ENCODE measurements around the gene SLC25A1.
"Not testable (repeated sequence)": the region's sequence is repeated elsewhere in the genome, so short reads cannot be mapped to it uniquely, and the experiment has no call there.

Gene SLC25A1

GRCh38 chr22:19164425-19164824, 14.1 kb downstream of the SLC25A1 start:
- no peak for DNase-seq (ENCODE audit: low read depth)
- TF ChIP-seq CTCF (IDR thresholded peaks at IDR 0.05; ENCODE audit: control insufficient read depth, extremely low read depth, insufficient read depth): no peak
- H3K4me3 ChIP-seq (ENCODE audit: low read depth, low read length): no peak overlapping the region

GRCh38 chr22:19158649-19159048, 19.9 kb downstream of the SLC25A1 start:
- not testable (repeated sequence) for DNase-seq (ENCODE audit: low read depth); H3K4me3 ChIP-seq (ENCODE audit: low read depth, low read length)

- not testable (repeated sequence) for DNase-seq (ENCODE audit: low read depth); H3K4me3 ChIP-seq (ENCODE audit: low read depth, low read length)
Measured at GRCh38 chr22:19156109-19156508, 22.4 kb downstream of the SLC25A1 start.

GRCh38 chr22:19152942-19153883, 25.3 kb downstream of the SLC25A1 start:
- no peak overlapping the region for H3K4me3 ChIP-seq (ENCODE audit: low read depth, low read length)
- DNase-seq (ENCODE audit: low read depth): no peak
- TF ChIP-seq CTCF (IDR thresholded peaks at IDR 0.05; ENCODE audit: control insufficient read depth, extremely low read depth, insufficient read depth): no peak

GRCh38 chr22:19151329-19152191, 27.0 kb downstream of the SLC25A1 start:
- no peak for DNase-seq (ENCODE audit: low read depth)
- no peak overlapping the region for H3K4me3 ChIP-seq (ENCODE audit: low read depth, low read length)
- TF ChIP-seq CTCF (IDR thresholded peaks at IDR 0.05; ENCODE audit: control insufficient read depth, extremely low read depth, insufficient read depth): no peak

- no peak for DNase-seq (ENCODE audit: low read depth)
- no peak for TF ChIP-seq CTCF (IDR thresholded peaks at IDR 0.05; ENCODE audit: control insufficient read depth, extremely low read depth, insufficient read depth)
- H3K4me3 ChIP-seq (ENCODE audit: low read depth, low read length): no peak overlapping the region
Measured at GRCh38 chr22:19150482-19151328, 27.8 kb downstream of the SLC25A1 start.

- no peak for DNase-seq (ENCODE audit: low read depth)
- TF ChIP-seq CTCF (IDR thresholded peaks at IDR 0.05; ENCODE audit: control insufficient read depth, extremely low read depth, insufficient read depth): no peak
- no peak within 1 kb of the TSS for H3K4me3 ChIP-seq (ENCODE audit: low read depth, low read length)
Measured at GRCh38 chr22:19149991-19150390, 28.5 kb downstream of the SLC25A1 start, which contains the start of gene GSC2. Gene GSC2 (minus strand): TSS chr22:19150292. CDS start chr22:19150283, 9 bp downstream.
